Measurements from ENCODE around the gene CNIH3.

Gene CNIH3

GRCh38 chr1:224689374-224689773 lies 73.3 kb downstream of the CNIH3 start:
- H3K4me1 Mint-ChIP-seq (ENCODE audit: low read depth in 2 of 2): no peaks in the 10 kb centered on the region
- ATAC-seq (replicated peaks): no peak
- no peak overlapping the region for H3K4me3 Mint-ChIP-seq
- no peak overlapping the region for H3K27ac Mint-ChIP-seq
- H3K36me3 Mint-ChIP-seq (ENCODE audit: insufficient read depth): no peaks in the 10 kb centered on the region
- no peak for DNase-seq
- peaks cover 38 to 75% of the 10 kb centered on the region in 2 donors for H3K27me3 Mint-ChIP-seq
- no peaks in the 10 kb centered on the region for H3K9me3 Mint-ChIP-seq

GRCh38 chr1:224690576-224690975 lies 74.5 kb downstream of the CNIH3 start:
- no peaks in the 10 kb centered on the region for H3K36me3 Mint-ChIP-seq (ENCODE audit: insufficient read depth)
- no peak for DNase-seq
- no peaks in the 10 kb centered on the region for H3K4me1 Mint-ChIP-seq (ENCODE audit: low read depth in 2 of 2)
- peaks cover 28 to 70% of the 10 kb centered on the region in 2 donors for H3K27me3 Mint-ChIP-seq
- no peak overlapping the region for H3K27ac Mint-ChIP-seq
- H3K9me3 Mint-ChIP-seq: no peaks in the 10 kb centered on the region
- H3K4me3 Mint-ChIP-seq: no peak overlapping the region
- no peak for ATAC-seq (replicated peaks)

- H3K36me3 Mint-ChIP-seq (ENCODE audit: insufficient read depth): no peaks in the 10 kb centered on the region
- H3K27me3 Mint-ChIP-seq: peaks cover 28 to 76% of the 10 kb centered on the region in 2 donors
- no peaks in the 10 kb centered on the region for H3K9me3 Mint-ChIP-seq
- DNase-seq (no peak), ATAC-seq (replicated peaks) (no peak)
- H3K27ac Mint-ChIP-seq: no peak overlapping the region
- H3K4me1 Mint-ChIP-seq (ENCODE audit: low read depth in 2 of 2): no peaks in the 10 kb centered on the region
- H3K4me3 Mint-ChIP-seq: no peak overlapping the region
These were observed 75.2 kb downstream of the CNIH3 start for GRCh38 chr1:224691148-224691925.

- Mint-ChIP-seq H3K27ac (no peak overlapping the region), H3K27me3 (peaks cover 4 to 54% of the 10 kb centered on the region in 2 donors), H3K4me3 (no peak overlapping the region), H3K4me1 (ENCODE audit: low read depth in 2 of 2) (no peaks in the 10 kb centered on the region), H3K9me3 (no peaks in the 10 kb centered on the region), H3K36me3 (ENCODE audit: insufficient read depth) (no peaks in the 10 kb centered on the region)
- DNase-seq: no peak
- no peak for ATAC-seq (replicated peaks)
These were observed 78.9 kb downstream of the CNIH3 start for GRCh38 chr1:224694969-224695368.

GRCh38 chr1:224696021-224696420 lies 79.9 kb downstream of the CNIH3 start:
- no peak overlapping the region for H3K4me3 Mint-ChIP-seq
- H3K27ac Mint-ChIP-seq: no peak overlapping the region
- no peaks in the 10 kb centered on the region for H3K4me1 Mint-ChIP-seq (ENCODE audit: low read depth in 2 of 2)
- ATAC-seq (replicated peaks) (no peak), DNase-seq (no peak)
- no peaks in the 10 kb centered on the region for H3K9me3 Mint-ChIP-seq
- no peaks in the 10 kb centered on the region for H3K36me3 Mint-ChIP-seq (ENCODE audit: insufficient read depth)
- peaks cover 0 to 50% of the 10 kb centered on the region in 2 donors for H3K27me3 Mint-ChIP-seq

GRCh38 chr1:224696891-224697765 lies 81.0 kb downstream of the CNIH3 start:
- DNase-seq (no peak), ATAC-seq (replicated peaks) (no peak)
- no peak overlapping the region for H3K27ac Mint-ChIP-seq
- no peaks in the 10 kb centered on the region for H3K36me3 Mint-ChIP-seq (ENCODE audit: insufficient read depth)
- no peaks in the 10 kb centered on the region for H3K4me1 Mint-ChIP-seq (ENCODE audit: low read depth in 2 of 2)
- H3K27me3 Mint-ChIP-seq: peaks cover 0 to 44% of the 10 kb centered on the region in 2 donors
- no peak overlapping the region for H3K4me3 Mint-ChIP-seq
- no peaks in the 10 kb centered on the region for H3K9me3 Mint-ChIP-seq

GRCh38 chr1:224698015-224698451 lies 81.9 kb downstream of the CNIH3 start:
- Mint-ChIP-seq H3K27me3 (peaks cover 0 to 41% of the 10 kb centered on the region in 2 donors), H3K4me1 (ENCODE audit: low read depth in 2 of 2) (no peaks in the 10 kb centered on the region), H3K27ac (no peak overlapping the region), H3K4me3 (no peak overlapping the region), H3K36me3 (ENCODE audit: insufficient read depth) (no peaks in the 10 kb centered on the region), H3K9me3 (no peaks in the 10 kb centered on the region)
- ATAC-seq (replicated peaks) (no peak), DNase-seq (no peak)

GRCh38 chr1:224700918-224701531 lies 84.9 kb downstream of the CNIH3 start:
- Mint-ChIP-seq H3K4me1 (ENCODE audit: low read depth in 2 of 2) (no peaks in the 10 kb centered on the region), H3K27me3 (peaks cover 0 to 32% of the 10 kb centered on the region in 2 donors), H3K9me3 (no peaks in the 10 kb centered on the region), H3K36me3 (ENCODE audit: insufficient read depth) (no peaks in the 10 kb centered on the region), H3K4me3 (no peak overlapping the region), H3K27ac (no peak overlapping the region)
- no peak for ATAC-seq (replicated peaks)
- DNase-seq: no peak

- no peaks in the 10 kb centered on the region for H3K4me1 Mint-ChIP-seq (ENCODE audit: low read depth in 2 of 2)
- no peaks in the 10 kb centered on the region for H3K9me3 Mint-ChIP-seq
- H3K27me3 Mint-ChIP-seq: peaks cover 12 to 29% of the 10 kb centered on the region in 2 donors
- ATAC-seq (replicated peaks) (no peak), DNase-seq (no peak)
- no peak overlapping the region for H3K27ac Mint-ChIP-seq
- no peaks in the 10 kb centered on the region for H3K36me3 Mint-ChIP-seq (ENCODE audit: insufficient read depth)
- H3K4me3 Mint-ChIP-seq: no peak overlapping the region
These were observed 87.6 kb downstream of the CNIH3 start for GRCh38 chr1:224703702-224704101.

GRCh38 chr1:224704107-224704735 lies 88.1 kb downstream of the CNIH3 start:
- no peaks in the 10 kb centered on the region for H3K36me3 Mint-ChIP-seq (ENCODE audit: insufficient read depth)
- no peaks in the 10 kb centered on the region for H3K4me1 Mint-ChIP-seq (ENCODE audit: low read depth in 2 of 2)
- DNase-seq (no peak), ATAC-seq (replicated peaks) (no peak)
- peaks cover 15 to 34% of the 10 kb centered on the region in 2 donors for H3K27me3 Mint-ChIP-seq
- no peak overlapping the region for H3K27ac Mint-ChIP-seq
- H3K9me3 Mint-ChIP-seq: no peaks in the 10 kb centered on the region
- no peak overlapping the region for H3K4me3 Mint-ChIP-seq

- no peak overlapping the region for H3K4me3 Mint-ChIP-seq
- ATAC-seq (replicated peaks) (no peak), DNase-seq (no peak)
- H3K9me3 Mint-ChIP-seq: no peaks in the 10 kb centered on the region
- no peaks in the 10 kb centered on the region for H3K36me3 Mint-ChIP-seq (ENCODE audit: insufficient read depth)
- H3K4me1 Mint-ChIP-seq (ENCODE audit: low read depth in 2 of 2): no peaks in the 10 kb centered on the region
- H3K27me3 Mint-ChIP-seq: peaks cover 22 to 38% of the 10 kb centered on the region in 2 donors
- no peak overlapping the region for H3K27ac Mint-ChIP-seq
These were observed 89.5 kb downstream of the CNIH3 start for GRCh38 chr1:224705578-224705977.

GRCh38 chr1:224707843-224708725 lies 92.0 kb downstream of the CNIH3 start:
- Mint-ChIP-seq H3K27me3 (peaks cover 43 to 56% of the 10 kb centered on the region in 2 donors), H3K36me3 (ENCODE audit: insufficient read depth) (no peaks in the 10 kb centered on the region), H3K4me1 (ENCODE audit: low read depth in 2 of 2) (no peaks in the 10 kb centered on the region), H3K4me3 (no peak overlapping the region), H3K27ac (no peak overlapping the region), H3K9me3 (no peaks in the 10 kb centered on the region)
- no peak for DNase-seq
- no peak for ATAC-seq (replicated peaks)
